ENCODE measurements around the gene PDLIM7.
A peak's percentile ranks its signal among the peaks of the same experiment; 100 is the strongest.

Gene PDLIM7

GRCh38 chr5:177504086-177505056, 7.0 kb upstream of the PDLIM7 start:
- H3K36me3 Mint-ChIP-seq = no peaks in the 10 kb centered on the region
- peaks cover 4% of the 10 kb centered on the region for H3K4me1 Mint-ChIP-seq (ENCODE audit: low read depth)
- no peaks in the 10 kb centered on the region for H3K27me3 Mint-ChIP-seq
- no peaks in the 10 kb centered on the region for H3K9me3 Mint-ChIP-seq (ENCODE audit: low read depth)
- H3K27ac Mint-ChIP-seq = no peak overlapping the region
- H3K4me3 Mint-ChIP-seq = no peak overlapping the region

DNA sequence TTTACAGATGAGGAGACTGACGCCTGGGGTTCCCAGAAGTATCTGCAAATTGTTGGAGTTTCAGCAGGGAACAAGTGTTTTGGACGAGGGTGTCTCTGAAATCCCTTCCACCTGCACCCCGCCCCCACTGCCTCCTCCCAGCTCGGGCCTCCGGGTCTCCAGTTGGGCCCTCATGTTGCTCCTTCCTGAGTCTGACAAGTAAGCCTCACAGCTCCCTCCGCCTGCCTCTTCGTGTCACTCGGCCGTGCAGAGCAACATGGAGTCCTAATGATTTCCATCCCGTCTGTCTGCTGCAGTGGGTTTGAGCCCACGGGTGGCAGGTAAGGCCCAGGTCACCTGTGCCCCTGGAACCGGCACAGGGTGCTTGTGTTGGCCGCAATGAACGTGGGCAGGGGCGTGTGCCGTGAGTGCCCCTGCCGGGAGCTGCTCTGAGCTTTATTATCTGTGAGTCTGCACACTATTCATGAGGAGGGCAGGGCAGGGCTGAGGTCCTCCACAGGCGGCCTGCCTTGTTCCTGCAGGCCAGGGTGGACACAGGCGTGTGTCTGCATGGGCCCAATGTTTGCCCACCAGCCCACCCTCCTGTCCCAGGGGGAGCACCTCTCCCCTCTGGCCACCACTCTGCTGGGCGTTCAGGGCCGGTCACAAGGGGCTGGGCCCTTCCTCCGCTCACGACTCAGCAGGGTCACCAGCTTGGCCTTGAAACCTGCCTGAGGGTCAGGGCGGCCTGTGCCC, 6.1 kb upstream of the PDLIM7 start:
- H3K36me3 Mint-ChIP-seq = no peaks in the 10 kb centered on the region
- H3K4me1 Mint-ChIP-seq (ENCODE audit: low read depth) = peaks cover 6% of the 10 kb centered on the region
- no peak overlapping the region for H3K27ac Mint-ChIP-seq
- H3K27me3 Mint-ChIP-seq = no peaks in the 10 kb centered on the region
- H3K9me3 Mint-ChIP-seq (ENCODE audit: low read depth) = no peaks in the 10 kb centered on the region
- no peak overlapping the region for H3K4me3 Mint-ChIP-seq

GRCh38 chr5:177502886-177503285, 5.5 kb upstream of the PDLIM7 start:
- Mint-ChIP-seq H3K27me3 (no peaks in the 10 kb centered on the region), H3K27ac (no peak overlapping the region), H3K4me1 (ENCODE audit: low read depth) (peaks cover 9% of the 10 kb centered on the region)

DNA sequence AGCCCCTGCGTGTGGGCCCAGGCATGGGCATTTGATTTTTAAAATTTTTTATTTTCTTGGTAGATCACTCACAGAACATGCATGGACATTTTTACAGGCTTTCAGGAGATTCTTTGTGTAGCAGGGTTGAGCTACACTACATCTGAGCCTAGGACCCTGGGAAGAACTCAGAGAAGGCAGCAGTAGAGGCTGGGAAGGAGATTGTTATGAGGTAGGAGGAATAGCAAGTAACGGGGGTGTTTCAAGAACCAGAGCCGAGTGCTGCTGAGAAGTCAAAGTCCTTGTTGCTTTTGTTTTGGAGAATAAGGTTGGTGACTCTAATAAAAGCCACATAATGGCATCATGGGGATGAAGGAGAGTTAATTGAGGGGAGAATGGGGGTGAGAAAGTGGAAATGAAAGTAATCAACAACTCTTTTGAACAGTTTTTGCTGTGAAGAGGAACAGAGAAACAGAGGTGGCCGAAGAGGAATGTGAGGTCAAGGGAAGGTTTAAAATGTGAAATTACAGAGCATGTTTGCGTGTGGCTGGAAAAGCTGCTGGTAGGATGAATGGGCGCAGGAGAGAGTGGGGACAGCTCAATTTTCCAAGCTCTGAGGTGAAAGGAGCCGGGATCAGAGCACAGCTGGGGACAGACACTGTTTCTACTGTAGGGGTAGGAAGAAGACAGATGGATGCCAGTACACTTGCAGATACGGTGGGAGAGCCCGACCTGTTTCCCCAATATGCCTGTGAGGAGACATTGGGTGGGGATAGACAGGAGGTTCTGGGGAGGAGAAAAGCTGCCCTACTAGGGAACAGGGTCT, 4.7 kb upstream of the PDLIM7 start:
- H3K27me3 Mint-ChIP-seq = no peaks in the 10 kb centered on the region
- no peak overlapping the region for H3K4me3 Mint-ChIP-seq
- no peak overlapping the region for H3K27ac Mint-ChIP-seq
- no peaks in the 10 kb centered on the region for H3K36me3 Mint-ChIP-seq
- no peaks in the 10 kb centered on the region for H3K9me3 Mint-ChIP-seq (ENCODE audit: low read depth)
- peaks cover 12% of the 10 kb centered on the region for H3K4me1 Mint-ChIP-seq (ENCODE audit: low read depth)

More at GRCh38 chr5:177502886-177503285, 5.5 kb upstream of the PDLIM7 start:
- no peak overlapping the region for H3K4me3 Mint-ChIP-seq
- H3K36me3 Mint-ChIP-seq = no peaks in the 10 kb centered on the region
- H3K9me3 Mint-ChIP-seq (ENCODE audit: low read depth) = no peaks in the 10 kb centered on the region

DNA sequence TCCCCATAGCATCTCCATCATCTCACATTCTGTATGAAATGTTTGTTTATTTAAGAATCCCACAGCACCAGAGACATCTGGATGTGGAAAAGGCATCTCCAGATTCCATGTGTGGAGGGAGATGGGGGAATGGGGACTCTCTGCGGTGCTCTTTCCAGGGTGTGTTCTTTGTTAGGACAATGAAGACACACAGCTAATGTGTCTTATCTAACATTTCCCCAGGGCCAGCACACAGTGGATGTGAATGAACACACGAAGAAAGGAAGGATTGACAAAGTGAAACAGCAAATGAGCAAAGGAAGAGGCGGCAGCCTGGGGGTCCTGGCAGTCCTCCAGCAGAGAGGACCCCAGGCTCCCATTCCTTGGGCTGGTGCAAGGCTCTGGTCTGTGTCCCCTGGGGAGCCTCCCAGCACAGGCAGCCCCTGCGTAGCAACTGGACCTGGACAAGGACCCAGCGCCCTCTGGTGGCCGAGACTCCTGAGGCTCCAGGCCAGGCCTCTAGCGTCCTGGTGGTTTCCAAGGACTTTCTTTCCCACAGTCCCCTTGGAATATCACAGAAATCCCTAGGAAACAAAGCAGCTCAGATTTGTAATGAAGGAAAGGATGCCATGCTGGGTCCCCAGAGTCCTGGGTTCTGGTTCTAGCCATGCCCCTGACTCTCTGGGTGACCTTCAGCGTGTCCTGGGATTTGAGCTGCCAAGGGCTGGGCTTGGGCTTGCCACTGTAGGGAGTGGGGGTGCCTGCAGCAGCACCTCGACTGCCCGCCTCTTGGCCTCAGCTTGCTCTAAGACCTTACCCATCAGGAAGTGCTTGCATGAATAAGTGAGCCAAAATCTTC, 3.5 kb upstream of the PDLIM7 start:
- peaks cover 14% of the 10 kb centered on the region for H3K4me1 Mint-ChIP-seq (ENCODE audit: low read depth)
- H3K4me3 Mint-ChIP-seq = no peak overlapping the region
- H3K9me3 Mint-ChIP-seq (ENCODE audit: low read depth) = no peaks in the 10 kb centered on the region
- no peaks in the 10 kb centered on the region for H3K36me3 Mint-ChIP-seq
- no peak overlapping the region for H3K27ac Mint-ChIP-seq
- no peaks in the 10 kb centered on the region for H3K27me3 Mint-ChIP-seq

- Mint-ChIP-seq H3K27me3 (no peaks in the 10 kb centered on the region), H3K27ac (no peak overlapping the region), H3K36me3 (no peaks in the 10 kb centered on the region), H3K4me3 (no peak overlapping the region), H3K9me3 (ENCODE audit: low read depth) (no peaks in the 10 kb centered on the region), H3K4me1 (ENCODE audit: low read depth) (peaks cover 18% of the 10 kb centered on the region)
Observed at GRCh38 chr5:177499842-177500241, 2.4 kb upstream of the PDLIM7 start.

- no peaks in the 10 kb centered on the region for H3K36me3 Mint-ChIP-seq
- H3K4me3 Mint-ChIP-seq = peak overlapping the region; percentile 82
- H3K4me1 Mint-ChIP-seq (ENCODE audit: low read depth) = peaks cover 28% of the 10 kb centered on the region
- H3K27ac Mint-ChIP-seq = peak overlapping the region; percentile 59
- no peaks in the 10 kb centered on the region for H3K9me3 Mint-ChIP-seq (ENCODE audit: low read depth)
- no peaks in the 10 kb centered on the region for H3K27me3 Mint-ChIP-seq
Observed at GRCh38 chr5:177498013-177498787, 796 bp upstream of the PDLIM7 start.

DNA sequence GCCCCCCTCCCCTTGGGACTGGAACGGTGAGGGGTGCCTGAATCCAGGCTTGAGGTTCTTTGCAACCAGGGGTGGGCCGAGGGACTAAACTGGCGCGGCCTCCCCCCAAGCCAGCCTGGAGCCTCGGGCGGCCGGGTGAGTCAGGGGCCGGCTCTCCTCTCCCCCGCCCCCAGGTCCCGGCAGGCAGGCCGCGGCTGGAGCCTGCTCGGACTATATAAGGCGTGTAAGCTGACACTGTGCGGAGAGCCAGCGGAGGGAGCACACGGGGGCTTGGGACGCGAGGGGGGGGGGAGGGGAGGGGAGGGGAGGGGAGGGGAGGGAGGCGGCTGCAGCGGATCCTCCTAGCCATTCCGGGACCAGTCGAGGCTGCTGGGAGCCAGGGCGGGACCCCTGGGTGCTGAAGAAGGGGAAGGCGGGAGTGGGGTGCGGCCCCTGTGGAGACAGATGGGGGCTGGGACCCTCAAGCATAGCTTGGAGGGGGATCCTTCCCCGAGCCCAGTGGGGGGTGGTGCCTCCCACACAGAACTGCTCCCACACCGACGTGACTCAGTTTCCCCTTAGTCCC, 595 bp downstream of the PDLIM7 start:
- no peaks in the 10 kb centered on the region for H3K36me3 Mint-ChIP-seq
- peaks cover 29% of the 10 kb centered on the region for H3K4me1 Mint-ChIP-seq (ENCODE audit: low read depth)
- no peak overlapping the region for H3K27ac Mint-ChIP-seq
- H3K27me3 Mint-ChIP-seq = no peaks in the 10 kb centered on the region
- H3K9me3 Mint-ChIP-seq (ENCODE audit: low read depth) = no peaks in the 10 kb centered on the region
- H3K4me3 Mint-ChIP-seq = peak overlapping the region; percentile 58

DNA sequence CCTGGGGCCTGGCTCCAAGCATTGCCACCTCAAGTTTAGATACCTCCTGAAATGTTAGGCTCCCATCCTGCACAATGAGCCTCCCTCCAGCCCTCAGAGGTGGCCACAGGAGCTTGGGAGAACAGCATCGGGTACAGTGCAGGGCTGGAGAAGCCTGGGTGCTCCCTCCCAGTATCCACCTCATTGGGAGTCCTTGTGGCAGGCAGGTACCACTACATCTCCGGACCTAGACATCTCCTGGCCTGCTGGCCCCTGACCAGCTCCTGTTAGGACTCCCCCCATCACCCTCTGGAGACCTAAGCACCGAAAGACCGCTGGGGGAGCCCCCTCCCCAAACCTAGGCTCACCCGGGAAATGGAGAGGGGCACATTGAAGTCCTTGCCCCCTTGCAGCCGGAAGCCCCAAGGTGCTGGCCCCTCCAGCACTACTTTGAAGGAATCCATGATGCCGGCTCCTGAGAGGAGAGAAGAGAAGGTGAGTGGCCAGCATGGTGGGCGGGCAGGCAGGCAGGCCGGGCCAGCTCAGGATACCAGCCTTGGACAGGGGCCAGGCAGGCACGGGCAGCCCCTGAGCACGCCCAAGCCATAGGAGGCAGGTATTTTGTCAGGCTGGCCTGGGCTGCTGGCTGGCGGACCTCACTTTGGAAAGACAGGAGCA, 1.2 kb downstream of the PDLIM7 start:
- Mint-ChIP-seq H3K4me1 (ENCODE audit: low read depth) (peaks cover 29% of the 10 kb centered on the region), H3K4me3 (peak overlapping the region; percentile 58), H3K27ac (no peak overlapping the region), H3K36me3 (no peaks in the 10 kb centered on the region), H3K27me3 (no peaks in the 10 kb centered on the region), H3K9me3 (ENCODE audit: low read depth) (no peaks in the 10 kb centered on the region)

- no peak overlapping the region for H3K27ac Mint-ChIP-seq
- H3K4me3 Mint-ChIP-seq = peak overlapping the region; percentile 58
- no peaks in the 10 kb centered on the region for H3K36me3 Mint-ChIP-seq
- H3K9me3 Mint-ChIP-seq (ENCODE audit: low read depth) = no peaks in the 10 kb centered on the region
- H3K4me1 Mint-ChIP-seq (ENCODE audit: low read depth) = peaks cover 27% of the 10 kb centered on the region
- no peaks in the 10 kb centered on the region for H3K27me3 Mint-ChIP-seq
Observed at GRCh38 chr5:177495243-177496060, 2.0 kb downstream of the PDLIM7 start.

- no peaks in the 10 kb centered on the region for H3K27me3 Mint-ChIP-seq
- no peaks in the 10 kb centered on the region for H3K9me3 Mint-ChIP-seq (ENCODE audit: low read depth)
- H3K4me3 Mint-ChIP-seq = no peak overlapping the region
- H3K36me3 Mint-ChIP-seq = no peaks in the 10 kb centered on the region
- peaks cover 27% of the 10 kb centered on the region for H3K4me1 Mint-ChIP-seq (ENCODE audit: low read depth)
- H3K27ac Mint-ChIP-seq = peak overlapping the region; percentile 58
Observed at GRCh38 chr5:177494346-177495195, 2.8 kb downstream of the PDLIM7 start.

All from activated naive CD8-positive, alpha-beta T cell (primary cell).